ENCODE results near the gene HDAC9. TPM values are rescaled to one million over a fixed set of nuclear protein-coding genes. Genes with fewer than 3 reads are reported as not detected.
A peak's percentile ranks its signal among the peaks of the same experiment; 100 is the strongest.
"Not testable (repeated sequence)": the region's sequence is repeated elsewhere in the genome, so short reads cannot be mapped to it uniquely, and the experiment has no call there.

The HDAC9 gene
- polyA plus RNA-seq, 1 experiment: 2.1 TPM

DNA sequence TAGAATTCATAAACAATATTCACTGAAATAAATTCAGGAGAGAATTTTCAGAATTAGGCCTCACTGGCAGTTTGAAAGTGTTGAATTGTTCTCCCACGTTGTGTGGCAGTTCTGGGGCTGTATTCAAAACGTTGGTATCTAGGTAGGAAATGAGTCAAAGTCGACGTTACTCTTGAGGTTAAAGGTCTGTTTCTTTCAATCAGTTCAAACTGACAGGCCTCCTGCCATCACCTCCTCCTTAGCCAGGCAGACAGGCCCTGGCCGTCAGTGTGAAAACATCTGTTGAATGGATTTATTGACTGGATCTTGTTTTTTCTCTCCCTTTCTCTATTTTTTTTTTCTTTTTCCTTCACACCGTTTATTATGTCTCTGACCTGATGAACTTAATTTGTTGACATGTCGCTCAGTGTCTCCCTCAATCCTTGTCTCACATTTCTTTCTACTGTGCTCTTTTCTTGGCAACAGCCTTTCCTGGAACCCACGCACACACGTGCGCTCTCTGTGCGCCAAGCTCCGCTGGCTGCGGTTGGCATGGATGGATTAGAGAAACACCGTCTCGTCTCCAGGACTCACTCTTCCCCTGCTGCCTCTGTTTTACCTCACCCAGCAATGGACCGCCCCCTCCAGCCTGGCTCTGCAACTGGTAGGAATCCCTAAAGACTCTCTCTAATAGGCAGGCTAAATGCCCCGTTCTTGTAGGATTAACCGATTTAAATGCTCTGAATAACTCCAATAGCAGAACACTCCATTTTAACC is 231.7 kb downstream of the HDAC9 start:
- DNase-seq (ENCODE audit: low read depth, low spot score): no peak
- CTCF ChIA-PET: no interaction called here
- no peak overlapping the region for H3K4me3 ChIP-seq (ENCODE audit: low read depth, low read length)
- H3K9me3 ChIP-seq (ENCODE audit: control insufficient read depth, insufficient read depth, low read length): no peaks in the 10 kb centered on the region
- H3K27ac ChIP-seq (ENCODE audit: low read depth, low read length): no peak overlapping the region
- POLR2A ChIA-PET: no interaction called here
- H3K27me3 ChIP-seq (ENCODE audit: control insufficient read depth, insufficient read depth, low read length): no peaks in the 10 kb centered on the region
- TF ChIP-seq, protein P1, sequence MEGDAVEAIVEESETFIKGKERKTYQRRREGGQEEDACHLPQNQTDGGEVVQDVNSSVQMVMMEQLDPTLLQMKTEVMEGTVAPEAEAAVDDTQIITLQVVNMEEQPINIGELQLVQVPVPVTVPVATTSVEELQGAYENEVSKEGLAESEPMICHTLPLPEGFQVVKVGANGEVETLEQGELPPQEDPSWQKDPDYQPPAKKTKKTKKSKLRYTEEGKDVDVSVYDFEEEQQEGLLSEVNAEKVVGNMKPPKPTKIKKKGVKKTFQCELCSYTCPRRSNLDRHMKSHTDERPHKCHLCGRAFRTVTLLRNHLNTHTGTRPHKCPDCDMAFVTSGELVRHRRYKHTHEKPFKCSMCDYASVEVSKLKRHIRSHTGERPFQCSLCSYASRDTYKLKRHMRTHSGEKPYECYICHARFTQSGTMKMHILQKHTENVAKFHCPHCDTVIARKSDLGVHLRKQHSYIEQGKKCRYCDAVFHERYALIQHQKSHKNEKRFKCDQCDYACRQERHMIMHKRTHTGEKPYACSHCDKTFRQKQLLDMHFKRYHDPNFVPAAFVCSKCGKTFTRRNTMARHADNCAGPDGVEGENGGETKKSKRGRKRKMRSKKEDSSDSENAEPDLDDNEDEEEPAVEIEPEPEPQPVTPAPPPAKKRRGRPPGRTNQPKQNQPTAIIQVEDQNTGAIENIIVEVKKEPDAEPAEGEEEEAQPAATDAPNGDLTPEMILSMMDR (IDR thresholded peaks at IDR 0.05; ENCODE audit: low read depth, low read length): no peak

DNA sequence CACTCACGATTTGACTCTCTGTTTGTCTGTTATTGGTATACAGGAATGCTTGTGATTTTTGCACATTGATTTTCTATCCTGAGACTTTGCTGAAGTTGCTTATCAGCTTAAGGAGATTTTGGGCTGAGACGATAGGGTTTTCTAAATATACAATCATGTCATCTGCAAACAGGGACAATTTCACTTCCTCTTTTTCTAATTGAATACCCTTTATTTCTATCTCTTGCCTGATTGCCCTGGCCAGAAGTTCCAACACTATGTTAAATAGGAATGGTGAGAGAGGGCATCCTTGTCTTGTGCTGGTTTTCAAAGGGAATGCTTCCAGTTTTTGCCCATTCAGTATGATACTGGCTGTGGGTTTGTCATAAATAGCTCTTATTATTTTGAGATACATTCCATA is 240.5 kb downstream of the HDAC9 start:
- H3K4me3 ChIP-seq (ENCODE audit: low read depth, low read length); POLR2A ChIA-PET; H3K27me3 ChIP-seq (ENCODE audit: control insufficient read depth, insufficient read depth, low read length); CTCF ChIA-PET; H3K27ac ChIP-seq (ENCODE audit: low read depth, low read length); H3K9me3 ChIP-seq (ENCODE audit: control insufficient read depth, insufficient read depth, low read length); DNase-seq (ENCODE audit: low read depth, low spot score): not testable (repeated sequence)

DNA sequence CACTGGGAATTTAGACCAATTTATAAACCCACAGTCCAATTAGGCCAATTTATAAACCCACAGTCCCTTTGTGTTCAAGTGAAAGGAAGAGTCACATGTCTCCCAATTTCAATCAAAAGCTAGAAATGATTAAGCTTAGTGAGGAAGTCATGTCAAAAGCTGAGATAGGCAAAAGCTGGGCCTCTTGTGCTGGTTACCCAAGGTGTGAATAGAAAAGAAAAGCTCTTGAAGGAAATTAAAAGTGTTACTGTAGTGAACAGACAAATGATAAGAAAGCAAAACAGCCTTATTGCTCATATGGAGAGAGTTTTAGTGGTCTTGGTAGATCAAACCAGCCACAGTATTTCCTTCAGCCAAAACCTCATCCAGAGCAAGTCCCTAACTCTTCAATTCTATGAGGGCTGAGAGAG is 245.0 kb downstream of the HDAC9 start:
- no peaks in the 10 kb centered on the region for H3K9me3 ChIP-seq (ENCODE audit: control insufficient read depth, insufficient read depth, low read length)
- TF ChIP-seq, protein P1 (IDR thresholded peaks at IDR 0.05; ENCODE audit: low read depth, low read length): no peak
- H3K4me3 ChIP-seq (ENCODE audit: low read depth, low read length): no peak overlapping the region
- H3K27ac ChIP-seq (ENCODE audit: low read depth, low read length): no peak overlapping the region
- CTCF ChIA-PET: interaction anchor here (0.9 to 1.5 kb wide), 2 partner anchors 47 to 150 kb away, joined by 3 read pairs; no protein-coding TSS in a partner anchor
- DNase-seq (ENCODE audit: low read depth, low spot score): no peak
- POLR2A ChIA-PET: no interaction called here
- H3K27me3 ChIP-seq (ENCODE audit: control insufficient read depth, insufficient read depth, low read length): no peaks in the 10 kb centered on the region

DNA sequence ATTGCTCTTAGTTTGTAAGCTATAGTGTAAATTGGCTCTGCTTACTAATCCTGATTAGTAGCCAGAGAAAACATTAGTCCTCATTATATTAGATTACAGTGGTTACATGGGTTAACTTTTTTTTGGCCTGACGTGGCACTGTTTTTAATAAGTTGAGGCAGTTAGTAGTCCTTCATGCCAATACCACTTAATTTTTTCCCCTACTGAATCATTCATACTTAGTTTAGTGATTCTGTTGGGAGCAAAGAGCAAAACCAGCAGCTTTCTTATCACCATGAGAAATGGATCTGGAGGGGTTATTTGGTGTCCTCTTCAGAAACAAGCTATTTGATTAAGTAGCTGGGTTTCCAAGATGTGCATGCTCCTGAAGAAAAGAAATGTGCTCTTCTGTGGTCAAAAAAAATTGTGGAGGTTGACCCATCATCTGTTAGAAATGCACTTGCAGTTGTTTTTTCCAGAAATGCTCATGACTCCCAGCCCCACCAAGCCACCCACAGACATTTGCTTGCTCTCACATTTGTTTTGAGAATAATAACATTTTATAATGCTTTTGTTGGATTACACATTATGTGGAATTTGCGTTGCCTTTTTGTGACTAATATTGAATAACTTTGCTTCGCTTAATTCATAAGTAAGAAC is 258.5 kb downstream of the HDAC9 start:
- no peak overlapping the region for H3K4me3 ChIP-seq (ENCODE audit: low read depth, low read length)
- TF ChIP-seq, protein P1 (IDR thresholded peaks at IDR 0.05; ENCODE audit: low read depth, low read length): no peak

DNA sequence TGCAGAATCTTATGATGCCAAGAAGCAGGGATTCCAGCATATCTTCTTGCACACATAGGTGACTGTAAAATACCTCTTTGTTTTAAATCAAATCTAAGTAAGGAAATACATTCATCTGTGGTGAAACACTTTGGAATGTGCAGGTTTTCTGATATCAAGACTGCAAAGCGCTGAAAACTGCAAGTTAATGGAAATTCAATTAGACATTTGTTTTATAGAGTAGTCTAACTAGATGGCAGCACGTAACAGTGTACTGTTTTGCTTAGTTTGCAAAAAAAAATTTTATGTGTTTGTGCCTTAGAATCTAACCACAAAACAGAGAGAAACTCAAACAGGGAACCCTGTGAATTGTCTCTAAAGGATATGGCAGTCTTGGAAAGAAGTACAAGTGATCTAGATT is 259.2 kb downstream of the HDAC9 start:
- Histone ChIP-seq H3K27me3 (ENCODE audit: control insufficient read depth, insufficient read depth, low read length) (no peaks in the 10 kb centered on the region), H3K9me3 (ENCODE audit: control insufficient read depth, insufficient read depth, low read length) (no peaks in the 10 kb centered on the region), H3K27ac (ENCODE audit: low read depth, low read length) (no peak overlapping the region), H3K4me3 (ENCODE audit: low read depth, low read length) (no peak overlapping the region)
- TF ChIP-seq, protein P1 (IDR thresholded peaks at IDR 0.05; ENCODE audit: low read depth, low read length): no peak
- no peak for DNase-seq (ENCODE audit: low read depth, low spot score)
- CTCF ChIA-PET: interaction anchor here (0.6 kb wide), 1 partner anchor 671 kb away, joined by 3 read pairs; no protein-coding TSS in a partner anchor
- POLR2A ChIA-PET: no interaction called here

More for the DNA sequence above, 258.5 kb downstream of the HDAC9 start:
- no peak overlapping the region for H3K27ac ChIP-seq (ENCODE audit: low read depth, low read length)
- ChIA-PET CTCF (interaction anchor here (0.6 kb wide), 1 partner anchor 671 kb away, joined by 3 read pairs; no protein-coding TSS in a partner anchor), POLR2A (no interaction called here)
- DNase-seq (ENCODE audit: low read depth, low spot score): peak; percentile 71
- no peaks in the 10 kb centered on the region for H3K9me3 ChIP-seq (ENCODE audit: control insufficient read depth, insufficient read depth, low read length)
- no peaks in the 10 kb centered on the region for H3K27me3 ChIP-seq (ENCODE audit: control insufficient read depth, insufficient read depth, low read length)

Data from AG04450 (cell line).